HepG2 (cell line): ENCODE measurements around the gene CBX2. TPM values are rescaled to one million over a fixed set of nuclear protein-coding genes. Genes with fewer than 3 reads are reported as not detected.

Experiments used
- ATAC-seq: fragments of 200-7000 bp; cut with Tn5 transposase; 3 replicates; pipeline ENCODE4 v1.9.1; 2020; ENCODE audit warnings: mild to moderate bottlenecking, moderate library complexity
- BruUV-seq: library from RNA; stranded (reverse); fragments of 400-500 nt; replicated peaks from 2 replicates; lab custom pipeline; 2021; lab: Mats Ljungman, UMichigan
- CTCF ChIA-PET: fragments of 300-600 bp; formaldehyde crosslinking; extraction: SDS; loops from one replicate; lab custom pipeline; 2021; ENCODE audit warnings: low total read pairs, inconsistent platforms, low intra/inter-chr PET ratio; lab: Yijun Ruan, JAX
- POLR2A ChIA-PET: fragments of 350-600 bp; sonication (Branson Sonifier 250); formaldehyde crosslinking; loops from one replicate; lab custom pipeline; 2020; ENCODE audit warnings: antibody characterized with exemption, inconsistent platforms; lab: Yijun Ruan, JAX
- DNase-seq: peaks from one replicate; pipeline ENCODE4 v3.0.0-alpha.2; 2015; ENCODE audit warnings: low spot score
- FAIRE-seq: peaks from 3 replicates; lab custom pipeline; 2011; peaks lifted over from hg19 to GRCh38; lab: Jason Lieb, UNC
- H2AFZ ChIP-seq: one replicate; pipeline ENCODE4 v1.6.1; 2011; ENCODE audit warnings: low read length, inconsistent platforms
- H3K27ac ChIP-seq: fragments of 300-600 bp; 3 replicates; pipeline ENCODE4 v1.8.0; 2011; ENCODE audit warnings: mixed run types, mild to moderate bottlenecking, mixed read lengths, low read length, inconsistent platforms; ENCODE audit not compliant: insufficient read depth; ENCODE audit errors: extremely low read length
- H3K27me3 ChIP-seq, 2 experiments: fragments of 200-600 bp in 1 of 2; 2 replicates in 1 of 2; 3 replicates in 1 of 2; pipeline versions ENCODE4 v1.6.0 to v1.8.0; 2011; ENCODE audit warnings: low read length in 2 of 2, mild to moderate bottlenecking in 2 of 2, moderate library complexity in 2 of 2, inconsistent platforms in 1 of 2; ENCODE audit not compliant: insufficient read depth in 2 of 2, control insufficient read depth in 1 of 2
- H3K36me3 ChIP-seq, 2 experiments: fragments of 200-600 bp in 1 of 2; replicated peaks in 1 of 2; 2 replicates in 1 of 2; 3 replicates in 1 of 2; pipeline versions ENCODE4 v1.5.1 to v1.8.0; 2011; ENCODE audit warnings: low read length in 2 of 2, inconsistent platforms in 1 of 2; ENCODE audit not compliant: insufficient read depth in 2 of 2, control insufficient read depth in 1 of 2
- H3K4me1 ChIP-seq: 2 replicates; pipeline ENCODE4 v1.5.1; 2012; ENCODE audit warnings: low read length, inconsistent platforms; ENCODE audit not compliant: insufficient read depth
- H3K4me2 ChIP-seq: 2 replicates; pipeline ENCODE4 v1.6.0; 2011; ENCODE audit warnings: low read depth, low read length, inconsistent platforms
- H3K4me3 ChIP-seq, 3 experiments: fragments of 200-600 bp in 1 of 3; sonication (generic), shearing (Covaris generic) in 1 of 3; replicated peaks in 1 of 3; 2 replicates each; pipeline ENCODE4 v1.5.1; 2011 to 2016; ENCODE audit warnings: low read length in 3 of 3, inconsistent platforms in 2 of 3, low read depth in 2 of 3, mild to moderate bottlenecking in 2 of 3, control low read depth in 1 of 3, mixed read lengths in 1 of 3; ENCODE audit not compliant: insufficient read depth in 1 of 3
- H3K79me2 ChIP-seq: one replicate; pipeline ENCODE4 v1.6.1; 2011; ENCODE audit warnings: low read length, inconsistent platforms; ENCODE audit not compliant: insufficient read depth
- H3K9ac ChIP-seq: 2 replicates; pipeline ENCODE4 v1.6.0; 2011; ENCODE audit warnings: mild to moderate bottlenecking, low read depth, low read length, inconsistent platforms; ENCODE audit not compliant: insufficient read depth
- H3K9me3 ChIP-seq: 2 replicates; pipeline ENCODE4 v1.5.1; 2012; ENCODE audit warnings: mild to moderate bottlenecking, low read length
- H4K20me1 ChIP-seq: 2 replicates; pipeline ENCODE4 v1.6.0; 2011; ENCODE audit warnings: inconsistent platforms, mild to moderate bottlenecking, low read length, moderate library complexity; ENCODE audit not compliant: insufficient read depth
- ARID5B ChIP-seq: IDR thresholded peaks from 2 replicates; pipeline ENCODE4 v1.4.0; 2020; ENCODE audit warnings: mild to moderate bottlenecking, missing genetic modification reagents
- ATF1 ChIP-seq: IDR thresholded peaks from 2 replicates; pipeline ENCODE4 v1.6.1; 2016; ENCODE audit warnings: mild to moderate bottlenecking, control low read depth
- ATF3 ChIP-seq: sonication (generic); formaldehyde crosslinking; IDR thresholded peaks from 2 replicates; pipeline ENCODE4 v1.4.0; 2020; ENCODE audit warnings: missing genetic modification reagents
- ELF1 ChIP-seq: sonication (generic); formaldehyde crosslinking; IDR thresholded peaks from 2 replicates; pipeline ENCODE4 v1.4.0; 2020; ENCODE audit warnings: missing genetic modification reagents
- MAZ ChIP-seq, 2 experiments: sonication (generic) in 1 of 2; formaldehyde crosslinking in 1 of 2; IDR thresholded peaks; 2 replicates each; pipeline versions ENCODE4 v1.5.0 to v1.6.1; 2012 to 2020; ENCODE audit warnings: low read depth in 2 of 2, mild to moderate bottlenecking in 2 of 2, borderline replicate concordance in 1 of 2, improper control_type of control experiment in 1 of 2, low read length in 1 of 2, missing genetic modification reagents in 1 of 2, moderate library complexity in 1 of 2
- MTERF4 ChIP-seq: sonication (generic); formaldehyde crosslinking; IDR thresholded peaks from 2 replicates; pipeline ENCODE4 v1.8.0; 2023; ENCODE audit warnings: mild to moderate bottlenecking, missing genetic modification reagents
- TSC22D2 ChIP-seq: sonication (generic); formaldehyde crosslinking; IDR thresholded peaks from 2 replicates; pipeline ENCODE4 v1.5.1; 2020; ENCODE audit warnings: missing genetic modification reagents, mild to moderate bottlenecking, borderline replicate concordance
- ZBTB20 ChIP-seq: sonication (generic); formaldehyde crosslinking; IDR thresholded peaks from 2 replicates; pipeline ENCODE4 v1.8.1; 2023; ENCODE audit warnings: missing genetic modification reagents, low read depth, mild to moderate bottlenecking, borderline replicate concordance
- ZNF263 ChIP-seq: sonication (generic); formaldehyde crosslinking; IDR thresholded peaks from 2 replicates; pipeline ENCODE4 v1.4.0; 2020; ENCODE audit warnings: missing genetic modification reagents
- ZNF362 ChIP-seq: sonication (generic); formaldehyde crosslinking; IDR thresholded peaks from 2 replicates; pipeline ENCODE4 v1.4.0; 2020; ENCODE audit warnings: missing genetic modification reagents, mild to moderate bottlenecking, borderline replicate concordance
- ZNF761 ChIP-seq: sonication (generic); formaldehyde crosslinking; conservative IDR thresholded peaks from 2 replicates; pipeline ENCODE4 v1.4.0; 2020; ENCODE audit warnings: mild to moderate bottlenecking, missing genetic modification reagents
- ZNF781 ChIP-seq: sonication (generic); formaldehyde crosslinking; IDR thresholded peaks from 2 replicates; pipeline ENCODE4 v1.5.1; 2020; ENCODE audit warnings: borderline replicate concordance, mild to moderate bottlenecking, missing genetic modification reagents; ENCODE audit errors: not compliant biosample characterization
- ZNF788 ChIP-seq: sonication (generic); formaldehyde crosslinking; IDR thresholded peaks from 2 replicates; pipeline ENCODE4 v1.5.0; 2020; ENCODE audit warnings: mild to moderate bottlenecking, missing genetic modification reagents, borderline replicate concordance
- WGBS: methylation state at CpG from one replicate; pipeline ENCODE4 v1.1.6; 2017; ENCODE audit warnings: low lambda C conversion rate; 5-methylcytosine and 5-hydroxymethylcytosine counted together
- in situ Hi-C: cut with HindIII; loops from 2 replicates; pipeline ENCODE4 v1.10.0; 2017; ENCODE audit warnings: low pct_unique_long_range_greater_than_20kb; ENCODE audit not compliant: extremely low pct_ligation_motif_present
- intact Hi-C: fragments of 100-400 bp; cut with micrococcal nuclease; formaldehyde crosslinking; loops from one replicate; pipeline ENCODE4 v1.10.0; 2022; ENCODE audit not compliant: unreplicated experiment
- polyA plus RNA-seq, 8 experiments: library from polyadenylated mRNA; depleted of rRNA in 3 of 8; stranded (reverse) in 7 of 8; unstranded in 1 of 8; fragments of >200 nt; fragmentation: Illumina TruSeq in 4 of 8; extraction: Trizol in 4 of 8; gene quantifications; 2 replicates each; pipeline versions ENCODE4 v1.2.1 to v1.2.3, GENCODE V29; 2011 to 2016; ENCODE audit warnings: low read depth in 4 of 8, missing spikeins in 1 of 8, mixed read lengths in 1 of 8; ENCODE audit not compliant: insufficient read depth in 1 of 8
- total RNA-seq, 5 experiments: library from RNA; depleted of rRNA; stranded (reverse); fragments of >200 nt; fragmentation: Illumina TruSeq; extraction: Trizol; gene quantifications; 2 replicates each; pipeline ENCODE4 v1.2.3, GENCODE V29; 2016; ENCODE audit warnings: low read depth in 1 of 5

The CBX2 gene
- total and polyA plus RNA-seq, 2 of the 13 experiments (the other 11 are each of a cell fraction or from before 2014, with no cell fraction given): 14.5 to 31.1 TPM

- no peak for TF ChIP-seq MAZ (IDR thresholded peaks at IDR 0.05; ENCODE audit: borderline replicate concordance, low read depth, low read length)
- TF ChIP-seq MAZ (CRISPR knock-in tag; IDR thresholded peaks at IDR 0.05; ENCODE audit: low read depth): no peak
Observed at GRCh38 chr17:79745641-79746105, 32.3 kb upstream of the CBX2 start (continued).

GRCh38 chr17:79746889-79747507, 30.9 kb upstream of the CBX2 start:
- POLR2A ChIA-PET: interaction anchor here (1.1 to 5.4 kb wide), 2 partner anchors 15 to 246 kb away, joined by 3 to 46 read pairs; no protein-coding TSS in a partner anchor
- H3K27ac ChIP-seq: no peak overlapping the region
- TF ChIP-seq MTERF4 (CRISPR knock-in tag) (no peak), ZNF788 (CRISPR knock-in tag) (no peak), ARID5B (CRISPR knock-in tag) (no peak), ZNF362 (CRISPR knock-in tag) (no peak), ZNF263 (peak; percentile 84), TSC22D2 (no peak), ZBTB20 (0 out of 2 replicates have a peak, but pooled peaks have one; percentile 21), ZNF781 (CRISPR knock-in tag) (no peak), ELF1 (CRISPR knock-in tag) (no peak), ATF3 (CRISPR knock-in tag) (no peak), ZNF761 (CRISPR knock-in tag) (no peak), ATF1 (CRISPR knock-in tag) (no peak)

More at GRCh38 chr17:79746889-79747507, 30.9 kb upstream of the CBX2 start:
- no peaks in the 10 kb centered on the region for H3K79me2 ChIP-seq
- WGBS: 57% methylated on average over 16 of the region's 22 CpGs
- H3K4me2 ChIP-seq: peak overlapping the region; percentile 27; the same call in 1 of the 2 replicates
- CTCF ChIA-PET: interaction anchor here (1.3 to 2.1 kb wide), 2 partner anchors 224 to 245 kb away, joined by 4 to 5 read pairs; no protein-coding TSS in a partner anchor
- intact Hi-C loops: loop anchor here (10.0 kb wide), 1 partner anchor 88 kb away; the partner anchor contains the start of gene CBX4
- no peaks in the 10 kb centered on the region for H3K36me3 ChIP-seq
- no peak overlapping the region for H2AFZ ChIP-seq
- peaks cover 88% of the 10 kb centered on the region for H3K4me1 ChIP-seq
- in situ Hi-C loops: no loop called here
- H4K20me1 ChIP-seq: no peaks in the 10 kb centered on the region
- DNase-seq (no peak), FAIRE-seq (no peak), ATAC-seq (no peak)
- peaks cover 9 to 38% of the 10 kb centered on the region in 2 experiments; a peak in 3 of 5 replicates for H3K27me3 ChIP-seq
- BruUV-seq: no TSS peak
- no peaks in the 10 kb centered on the region for H3K9me3 ChIP-seq
- no peak overlapping the region; a peak in 1 of 6 replicates for H3K4me3 ChIP-seq
- no peak overlapping the region for H3K9ac ChIP-seq
